Stimulated activated CD4-positive, alpha-beta T cell treated with anti-CD3 and anti-CD28 coated beads, Interleukin-4, amount 100 ng/mL, for 48 hours (primary cell): Measurements from ENCODE around the gene FAM228B.
"Not testable (repeated sequence)": the region's sequence is repeated elsewhere in the genome, so short reads cannot be mapped to it uniquely, and the experiment has no call there.

Experiments
- DNase-seq, 2 donors: peaks; one replicate each; pipeline ENCODE4 v3.0.0-alpha.2; 2020; ENCODE audit warnings: low read depth in 2 of 2

The FAM228B gene

DNA sequence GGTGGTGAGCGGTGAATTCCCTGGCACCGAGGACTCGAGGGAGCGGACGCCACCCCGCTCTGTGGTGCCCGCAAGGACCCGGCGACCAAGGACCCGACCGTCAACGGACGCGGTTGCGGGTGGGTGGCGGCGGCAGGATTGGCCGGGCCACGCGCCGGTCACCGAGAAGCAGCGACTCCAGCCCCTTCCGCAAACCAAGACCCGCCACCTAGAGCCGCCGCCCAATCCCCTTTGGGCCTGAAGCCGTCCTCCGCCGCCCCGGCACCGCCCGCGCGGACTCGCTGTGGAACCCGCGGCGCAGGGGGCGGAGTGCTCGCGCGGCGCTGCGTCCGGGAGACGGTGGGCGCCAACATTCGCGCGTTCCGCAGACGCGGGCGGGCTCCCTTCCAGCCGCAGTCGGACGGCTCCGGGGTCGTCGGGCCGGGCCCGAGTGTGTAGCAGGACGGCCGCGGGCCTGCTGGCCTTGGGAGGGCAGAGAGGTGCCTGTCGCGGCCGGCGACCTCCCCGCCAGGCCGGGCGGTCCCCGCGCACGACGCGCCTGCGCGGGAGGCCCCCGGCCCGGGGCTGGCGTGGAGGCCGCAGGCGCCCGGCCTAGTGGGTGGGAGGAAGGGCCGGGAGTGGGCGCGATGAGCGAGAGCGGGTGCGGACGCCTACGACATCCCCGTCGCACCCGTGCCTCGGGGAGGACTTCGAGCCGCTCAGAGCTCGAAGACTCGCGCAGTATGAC is at the start of gene FAM228B, which contains the start of gene PFN4:
FAM228B (plus strand) TSS at position 275 of the 727 bp plus-strand sequence. CDS start 893 bp downstream, outside the sequence.
PFN4 (minus strand) TSS at position 140 of the 727 bp plus-strand sequence. CDS start 799 bp downstream, outside the sequence.
- DNase-seq, result peak; percentile 50 to 59

- DNase-seq, result no peak
Measured at GRCh38 chr2:24073816-24074215, 49.5 kb upstream of the FAM228B start.

DNA sequence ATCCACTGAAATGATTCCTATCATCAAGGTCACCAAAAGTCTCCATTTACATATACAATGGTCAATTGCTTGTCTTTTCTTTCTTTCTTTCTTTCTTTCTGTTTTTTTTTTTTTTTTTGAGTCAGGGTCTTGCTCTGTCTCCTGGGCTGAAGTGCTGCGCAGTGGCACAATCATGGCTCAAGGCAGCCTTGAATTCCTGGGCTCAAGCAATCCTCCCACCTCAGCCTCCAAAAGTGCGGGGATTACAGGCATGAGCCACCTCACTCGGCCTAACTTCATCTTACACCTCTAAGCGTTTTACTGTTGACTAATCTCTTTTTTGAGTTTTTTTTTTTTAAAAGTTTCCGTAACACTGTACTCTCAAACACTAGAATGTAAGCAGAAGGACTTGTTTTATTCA is 48.0 kb upstream of the FAM228B start:
- DNase-seq, result no peak

- DNase-seq, result peak; percentile 99
Measured at GRCh38 chr2:24075915-24076848, 47.1 kb upstream of the FAM228B start, which contains the start of gene SF3B6. Gene SF3B6, minus strand, starts transcription at chr2:24076326. Its CDS starts 97 bp downstream, at chr2:24076229.

- no peak for DNase-seq
Measured at GRCh38 chr2:24076849-24077534, 46.3 kb upstream of the FAM228B start.

DNA sequence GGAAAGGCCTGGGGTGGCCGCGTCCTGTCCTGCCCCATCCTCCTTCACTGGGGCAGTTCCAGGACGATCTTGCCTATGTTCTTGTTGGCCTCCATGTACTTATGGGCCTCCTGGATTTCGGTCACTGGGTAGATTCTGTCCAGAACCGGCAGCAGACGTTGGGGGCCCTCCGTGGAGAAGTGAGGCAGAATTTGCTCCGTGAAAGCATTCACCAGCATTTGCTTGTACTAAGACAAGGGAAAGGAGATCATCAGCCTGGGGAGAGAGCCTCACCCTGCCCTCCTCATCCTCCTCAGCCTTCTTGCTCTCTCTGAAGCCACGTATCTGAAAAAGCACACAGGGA is 45.8 kb upstream of the FAM228B start:
- no peak for DNase-seq

- no peak for DNase-seq
Measured at GRCh38 chr2:24077879-24078278, 45.4 kb upstream of the FAM228B start.

DNA sequence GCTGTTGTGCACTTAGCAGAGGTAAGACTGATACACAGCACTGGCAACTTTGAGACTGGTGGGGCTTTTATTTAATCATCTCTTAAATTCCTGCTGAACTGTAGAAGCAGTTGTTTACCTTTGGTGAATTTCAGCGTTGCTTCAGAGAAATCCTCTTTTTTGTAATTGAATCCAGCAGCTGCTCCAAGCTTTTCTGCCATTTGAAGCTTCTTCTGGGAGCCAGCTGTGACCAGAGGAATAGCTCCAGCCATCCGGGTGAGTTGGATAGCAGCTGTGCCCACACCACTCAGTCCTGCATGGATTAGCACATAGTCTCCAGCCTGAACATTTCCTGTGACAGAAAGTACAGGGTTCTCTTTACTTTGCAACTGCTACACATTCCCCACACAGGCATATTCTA is 42.6 kb upstream of the FAM228B start:
- DNase-seq, result no peak

DNA sequence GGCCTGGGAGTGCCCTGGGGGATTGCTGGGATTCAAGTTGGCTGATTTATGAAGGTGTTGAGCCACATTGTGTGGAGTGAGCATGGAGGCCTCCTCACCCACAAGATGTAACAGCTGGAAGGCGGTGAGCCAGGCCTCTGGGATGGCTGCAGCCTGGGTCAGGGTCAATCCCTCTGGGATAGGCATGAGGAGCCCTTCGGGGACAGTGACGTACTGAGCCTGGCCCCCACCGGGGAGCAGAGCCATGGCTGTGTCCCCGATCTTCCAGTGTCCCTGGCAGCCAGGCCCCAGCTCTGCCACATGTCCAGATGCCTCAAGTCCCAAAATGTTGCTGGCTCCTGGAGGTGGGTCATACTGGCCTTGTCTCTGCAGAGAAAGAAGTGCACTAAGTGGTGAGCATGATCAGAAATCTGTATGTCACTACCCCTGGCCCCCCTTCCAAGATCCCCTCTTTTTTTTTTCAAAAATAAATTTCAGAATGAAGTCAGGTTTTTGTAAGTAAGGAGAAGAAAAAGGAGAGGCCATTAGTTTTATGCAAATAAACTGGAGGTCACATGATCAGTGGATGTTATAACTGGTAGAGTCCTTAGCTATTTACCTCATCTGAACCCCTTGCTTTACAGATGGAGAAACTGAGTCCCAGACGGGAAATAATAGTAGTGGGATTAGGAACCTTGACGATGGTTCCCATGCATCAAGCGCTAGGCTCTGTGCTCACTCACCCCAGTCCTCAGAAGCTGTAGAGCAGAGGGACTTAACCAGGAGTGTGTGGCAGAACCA is 40.3 kb upstream of the FAM228B start:
- no peak for DNase-seq

- DNase-seq, result peak in 1 of 2 donors; percentile 18
Measured at GRCh38 chr2:24083567-24084385, 39.5 kb upstream of the FAM228B start.

GRCh38 chr2:24084386-24085199 is 38.7 kb upstream of the FAM228B start, which contains the start of gene TP53I3:
Gene TP53I3, minus strand, starts transcription at chr2:24084834. Its CDS starts 508 bp downstream, at chr2:24084326.
- peak; percentile 80 to 82 for DNase-seq

GRCh38 chr2:24085200-24085489 is 38.1 kb upstream of the FAM228B start:
- DNase-seq, result no peak

GRCh38 chr2:24086241-24086640 is 37.0 kb upstream of the FAM228B start:
- no peak for DNase-seq

DNA sequence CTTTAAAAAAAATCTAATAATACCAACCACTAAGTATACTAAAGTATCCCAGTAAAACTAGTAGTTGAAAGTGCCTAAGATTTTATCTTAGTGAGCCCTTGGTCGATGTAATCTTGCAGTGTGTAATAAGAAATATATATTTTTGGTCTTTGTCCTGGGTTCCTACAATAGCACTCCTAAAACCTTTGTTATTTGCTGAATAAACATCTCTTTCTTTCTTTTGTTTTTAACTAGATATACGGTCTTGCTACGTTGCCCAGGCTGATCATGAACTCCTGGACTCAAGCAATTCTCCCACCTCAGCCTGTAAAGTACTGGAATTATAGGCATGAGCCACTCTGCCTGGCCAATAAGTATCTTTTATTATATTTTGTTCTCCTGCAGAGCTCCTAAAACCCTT is 36.2 kb upstream of the FAM228B start:
- no peak for DNase-seq

GRCh38 chr2:24088821-24089359 is 34.4 kb upstream of the FAM228B start:
- DNase-seq, result no peak

DNA sequence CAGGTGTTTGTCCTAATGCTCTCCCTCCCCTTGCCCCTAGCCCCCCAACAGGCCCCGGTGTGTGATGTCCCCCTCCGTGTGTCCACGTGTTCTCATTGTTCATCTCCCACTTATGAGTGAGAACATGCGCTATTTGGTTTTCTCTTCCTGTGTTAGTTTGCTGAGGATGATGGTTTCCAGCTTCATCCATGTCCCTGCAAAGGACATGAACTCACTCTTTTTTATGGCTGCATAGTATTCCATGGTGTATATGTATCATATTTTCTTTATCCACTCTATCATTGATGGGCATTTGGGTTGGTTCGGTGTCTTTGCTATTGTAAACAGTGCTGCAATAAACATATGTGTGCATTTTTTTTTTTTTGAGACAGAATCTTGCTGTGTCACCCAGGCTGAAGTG is 30.0 kb upstream of the FAM228B start:
- DNase-seq, result not testable (repeated sequence)

DNA sequence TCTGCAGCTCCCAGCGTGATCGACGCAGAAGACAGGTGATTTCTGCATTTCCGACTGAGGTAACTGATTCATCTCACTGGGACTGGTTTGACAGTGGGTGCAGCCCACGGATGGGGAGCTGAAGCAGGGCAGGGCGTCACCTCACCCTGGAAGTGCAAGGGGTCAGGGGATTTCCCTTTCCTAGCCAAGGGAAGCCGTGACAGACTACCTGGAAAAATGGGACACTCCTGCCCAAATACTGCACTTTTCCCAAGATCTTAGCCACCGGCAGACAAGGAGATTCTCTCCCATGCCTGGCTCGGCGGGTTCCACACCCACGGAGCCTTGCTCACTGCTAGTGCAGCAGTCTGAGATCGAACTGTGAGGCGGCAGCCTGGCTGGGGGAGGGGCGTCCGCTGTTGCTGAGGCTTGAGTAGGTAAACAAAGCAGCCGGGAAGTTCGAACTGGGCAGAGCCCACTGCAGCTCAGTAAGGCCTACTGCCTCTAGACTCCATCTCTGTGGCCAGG is 28.0 kb upstream of the FAM228B start:
- not testable (repeated sequence) for DNase-seq

DNA sequence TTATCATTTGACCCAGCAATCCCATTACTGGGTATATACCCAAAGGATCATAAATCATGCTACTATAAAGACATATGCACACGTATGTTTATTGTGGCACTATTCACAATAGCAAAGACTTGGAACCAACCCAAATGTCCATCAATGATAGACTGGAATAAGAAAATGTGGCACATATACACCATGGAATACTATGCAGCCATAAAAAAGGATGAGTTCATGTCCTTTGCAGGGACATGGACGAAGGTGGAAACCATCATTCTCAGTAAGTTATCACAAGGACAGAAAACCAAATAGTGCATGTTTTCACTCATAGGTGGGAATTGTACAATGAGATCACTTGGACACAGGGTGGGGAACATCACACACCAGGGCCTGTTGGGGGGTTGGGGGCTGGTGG is 22.5 kb upstream of the FAM228B start:
- not testable (repeated sequence) for DNase-seq

- no peak for DNase-seq
Measured at GRCh38 chr2:24101992-24102391, 21.3 kb upstream of the FAM228B start.
